Stomach (tissue), 4 donors: ENCODE measurements around the gene IMMT.

Source experiments
- POLR2A ChIP-seq, 4 donors: fragments of 450-650 bp; IDR thresholded peaks; one replicate each; pipeline ENCODE4 v1.6.1; 2016; ENCODE audit warnings: antibody characterized with exemption in 4 of 4, control low read depth in 2 of 4, mild to moderate bottlenecking in 1 of 4, moderate library complexity in 1 of 4
- POLR2AphosphoS5 ChIP-seq, 3 donors: sonication (generic); formaldehyde crosslinking; IDR thresholded peaks; one replicate each; pipeline ENCODE4 v1.6.1; 2016; ENCODE audit warnings: antibody characterized with exemption in 3 of 3
- TF ChIP-seq, protein P1 (sequence below), 7 experiments: fragments of 450-650 bp in 4 of 7; fragments of 200-600 bp in 3 of 7; sonication (generic) in 3 of 7; IDR thresholded peaks; one replicate each; pipeline ENCODE4 v1.5.1; 2016 to 2019; ENCODE audit warnings: antibody characterized with exemption in 7 of 7, control low read depth in 2 of 7, mild to moderate bottlenecking in 1 of 7

DNA sequence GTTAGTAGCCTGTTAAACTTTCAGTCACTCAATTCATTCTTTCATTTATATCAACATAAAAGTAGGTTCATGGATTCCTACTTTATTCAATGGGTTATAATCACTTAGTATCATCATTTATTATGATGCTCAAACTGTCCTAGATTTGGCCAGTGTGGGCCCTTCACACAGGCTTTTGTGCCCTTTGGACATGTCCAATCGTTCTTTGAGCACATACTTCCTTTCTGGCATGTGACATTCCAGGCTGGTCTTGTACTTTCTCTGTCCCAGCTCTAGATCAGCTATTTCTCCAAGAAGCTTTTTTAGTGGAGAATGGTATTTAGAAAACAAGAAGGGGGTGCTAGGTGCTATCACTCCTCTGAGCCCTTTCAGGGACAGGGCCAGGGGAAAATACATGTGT lies 101.0 kb downstream of the IMMT start:
- TF ChIP-seq, protein P1, sequence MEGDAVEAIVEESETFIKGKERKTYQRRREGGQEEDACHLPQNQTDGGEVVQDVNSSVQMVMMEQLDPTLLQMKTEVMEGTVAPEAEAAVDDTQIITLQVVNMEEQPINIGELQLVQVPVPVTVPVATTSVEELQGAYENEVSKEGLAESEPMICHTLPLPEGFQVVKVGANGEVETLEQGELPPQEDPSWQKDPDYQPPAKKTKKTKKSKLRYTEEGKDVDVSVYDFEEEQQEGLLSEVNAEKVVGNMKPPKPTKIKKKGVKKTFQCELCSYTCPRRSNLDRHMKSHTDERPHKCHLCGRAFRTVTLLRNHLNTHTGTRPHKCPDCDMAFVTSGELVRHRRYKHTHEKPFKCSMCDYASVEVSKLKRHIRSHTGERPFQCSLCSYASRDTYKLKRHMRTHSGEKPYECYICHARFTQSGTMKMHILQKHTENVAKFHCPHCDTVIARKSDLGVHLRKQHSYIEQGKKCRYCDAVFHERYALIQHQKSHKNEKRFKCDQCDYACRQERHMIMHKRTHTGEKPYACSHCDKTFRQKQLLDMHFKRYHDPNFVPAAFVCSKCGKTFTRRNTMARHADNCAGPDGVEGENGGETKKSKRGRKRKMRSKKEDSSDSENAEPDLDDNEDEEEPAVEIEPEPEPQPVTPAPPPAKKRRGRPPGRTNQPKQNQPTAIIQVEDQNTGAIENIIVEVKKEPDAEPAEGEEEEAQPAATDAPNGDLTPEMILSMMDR (IDR thresholded peaks at IDR 0.05), result no peak
- no peak for TF ChIP-seq POLR2AphosphoS5 (IDR thresholded peaks at IDR 0.05)
- no peak for TF ChIP-seq POLR2A (IDR thresholded peaks at IDR 0.05)
